CD14-positive monocyte (primary cell): ENCODE measurements around the gene RARRES1. TPM values are rescaled to one million over a fixed set of nuclear protein-coding genes. Genes with fewer than 3 reads are reported as not detected.

ENCODE experiments used
- DNase-seq, 3 donors: peaks; one replicate each; pipeline ENCODE4 v3.0.0-alpha.2; 2011 to 2022
- H2AFZ ChIP-seq: 2 replicates; pipeline ENCODE4 v1.6.0; 2012; ENCODE audit warnings: mild to moderate bottlenecking, low read depth, low read length, inconsistent platforms; ENCODE audit not compliant: insufficient read depth, poor library complexity, severe bottlenecking
- H3K27ac ChIP-seq, 2 donors: 1 replicate in 1 of 2; 2 replicates in 1 of 2; pipeline ENCODE4 v1.5.1; 2012 to 2013; ENCODE audit warnings: low read length in 2 of 2, control low read depth in 1 of 2, inconsistent platforms in 1 of 2, low read depth in 1 of 2, mild to moderate bottlenecking in 1 of 2
- H3K27me3 ChIP-seq, 2 donors: one replicate each; pipeline versions ENCODE4 v1.6.0 to v1.6.1; 2011 to 2013; ENCODE audit warnings: low read length in 2 of 2; ENCODE audit not compliant: control insufficient read depth in 2 of 2, insufficient read depth in 2 of 2
- H3K36me3 ChIP-seq, 2 donors: replicated peaks in 1 of 2; 1 replicate in 1 of 2; 2 replicates in 1 of 2; pipeline versions ENCODE4 v1.5.1 to v1.6.1; 2012 to 2013; ENCODE audit warnings: low read length in 2 of 2, control low read depth in 1 of 2, inconsistent platforms in 1 of 2, mild to moderate bottlenecking in 1 of 2; ENCODE audit not compliant: insufficient read depth in 2 of 2, control insufficient read depth in 1 of 2
- H3K4me1 ChIP-seq, 2 donors: 1 replicate in 1 of 2; 2 replicates in 1 of 2; pipeline versions ENCODE4 v1.5.1 to v1.6.1; 2012 to 2013; ENCODE audit warnings: low read length in 2 of 2, control low read depth in 1 of 2, inconsistent platforms in 1 of 2, mild to moderate bottlenecking in 1 of 2, moderate library complexity in 1 of 2; ENCODE audit not compliant: insufficient read depth in 2 of 2, control insufficient read depth in 1 of 2
- H3K4me2 ChIP-seq: replicated peaks from 2 replicates; pipeline ENCODE3; 2012; ENCODE audit warnings: low read length, moderate library complexity, mild to moderate bottlenecking; ENCODE audit not compliant: poor library complexity, severe bottlenecking; ENCODE audit errors: extremely low read depth
- H3K4me3 ChIP-seq, 3 experiments: fragments of 200-600 bp in 1 of 3; sonication (generic) in 1 of 3; replicated peaks in 1 of 3; 1 replicate in 2 of 3; 2 replicates in 1 of 3; pipeline ENCODE4 v1.5.1; 2011 to 2013; ENCODE audit warnings: low read length in 3 of 3, mild to moderate bottlenecking in 3 of 3, control low read depth in 2 of 3, low read depth in 2 of 3, inconsistent platforms in 1 of 3, moderate library complexity in 1 of 3
- H3K79me2 ChIP-seq: 2 replicates; pipeline ENCODE4 v1.6.0; 2012; ENCODE audit warnings: mild to moderate bottlenecking, control low read depth, inconsistent platforms, low read length, moderate library complexity; ENCODE audit not compliant: insufficient read depth
- H3K9ac ChIP-seq: 2 replicates; pipeline ENCODE4 v1.6.0; 2017; ENCODE audit warnings: low read length, mild to moderate bottlenecking; ENCODE audit not compliant: insufficient read depth, poor library complexity, severe bottlenecking
- H3K9me3 ChIP-seq, 2 donors: replicated peaks in 1 of 2; 1 replicate in 1 of 2; 2 replicates in 1 of 2; pipeline versions ENCODE4 v1.5.1 to v1.6.1; 2012 to 2013; ENCODE audit warnings: low read length in 2 of 2, control low read depth in 1 of 2; ENCODE audit not compliant: control insufficient read depth in 1 of 2, insufficient read depth in 1 of 2
- H4K20me1 ChIP-seq: 2 replicates; pipeline ENCODE4 v1.6.0; 2012; ENCODE audit warnings: mild to moderate bottlenecking, low read length, control low read depth, moderate library complexity; ENCODE audit not compliant: insufficient read depth
- H3K27ac Mint-ChIP-seq, 7 donors: one replicate each; pipeline ENCODE4 v1.8.0; 2020; ENCODE audit warnings: mild to moderate bottlenecking in 7 of 7, mixed read lengths in 7 of 7, moderate library complexity in 6 of 7, inconsistent platforms in 2 of 7
- H3K27me3 Mint-ChIP-seq, 3 donors: one replicate each; pipeline ENCODE4 v1.8.0; 2021 to 2022; ENCODE audit warnings: low read depth in 3 of 3, mild to moderate bottlenecking in 3 of 3, mixed read lengths in 3 of 3, moderate library complexity in 3 of 3, inconsistent platforms in 1 of 3
- H3K36me3 Mint-ChIP-seq, 2 donors: one replicate each; pipeline ENCODE4 v1.8.0; 2020; ENCODE audit warnings: mixed read lengths in 2 of 2, inconsistent platforms in 1 of 2, mild to moderate bottlenecking in 1 of 2
- H3K4me1 Mint-ChIP-seq: one replicate; pipeline ENCODE4 v1.8.0; 2020; ENCODE audit warnings: mild to moderate bottlenecking, mixed read lengths
- H3K4me3 Mint-ChIP-seq, 2 donors: one replicate each; pipeline ENCODE4 v1.8.0; 2020; ENCODE audit warnings: mild to moderate bottlenecking in 2 of 2, mixed read lengths in 2 of 2, moderate library complexity in 1 of 2
- H3K9me3 Mint-ChIP-seq, 7 donors: one replicate each; pipeline ENCODE4 v1.8.0; 2020 to 2022; ENCODE audit warnings: mixed read lengths in 7 of 7, mild to moderate bottlenecking in 6 of 7, moderate library complexity in 6 of 7, inconsistent platforms in 2 of 7
- WGBS: methylation state at CpG from one replicate; pipeline ENCODE4 v1.1.5; 2013; ENCODE audit warnings: missing lambda C conversion rate; ENCODE audit not compliant: insufficient coverage; 5-methylcytosine and 5-hydroxymethylcytosine counted together
- intact Hi-C, 2 donors: fragments of 100-400 bp; cut with micrococcal nuclease; formaldehyde crosslinking; loops; one replicate each; pipeline versions ENCODE4 v1.15.0 to v1.15.1; 2023
- polyA plus RNA-seq, 3 donors: library from polyadenylated mRNA; depleted of rRNA in 1 of 3; unstranded in 2 of 3; stranded (reverse) in 1 of 3; fragments of 300-500 nt in 2 of 3; fragments of >200 nt in 1 of 3; fragmentation: Illumina TruSeq in 2 of 3; gene quantifications; 1 replicate in 2 of 3; 2 replicates in 1 of 3; pipeline ENCODE4 v1.2.3, GENCODE V29; 2012 to 2021
- small RNA-seq: library from RNA; depleted of rRNA; stranded (forward); fragments of <200 nt; gene quantifications from one replicate; pipeline ENCODE3, GENCODE V24; 2012; ENCODE audit warnings: low read depth; ENCODE audit not compliant: insufficient read length
- TF ChIP-seq, protein P1 (sequence below): fragments of 200-600 bp; IDR thresholded peaks from one replicate; pipeline ENCODE4 v1.8.0; 2022; ENCODE audit warnings: antibody characterized with exemption, mild to moderate bottlenecking

RARRES1 gene
- polyA plus RNA-seq, 3 donors, result not detected

DNA sequence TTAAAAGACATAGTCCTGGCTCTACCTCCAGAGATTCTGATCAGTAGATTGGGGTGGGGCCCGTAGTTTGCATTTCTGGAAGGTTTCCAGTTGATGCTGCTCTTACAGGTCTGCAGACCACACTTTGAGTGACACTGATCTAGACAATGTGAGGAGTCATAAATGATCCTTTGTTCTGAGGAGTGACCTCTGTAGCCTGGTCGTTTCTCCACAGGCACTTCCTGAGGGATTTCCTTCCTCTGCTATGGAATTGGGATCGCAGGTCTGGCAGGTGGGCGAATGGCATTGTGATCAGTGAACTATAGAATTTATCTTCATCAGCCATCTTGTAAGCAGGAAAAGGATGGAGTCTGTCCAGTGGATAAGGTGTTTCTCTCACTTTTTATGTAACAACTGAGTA lies 82.5 kb downstream of the RARRES1 start:
- Histone ChIP-seq H3K4me1 (peaks cover 7 to 8% of the 10 kb centered on the region in 2 donors), H4K20me1 (no peaks in the 10 kb centered on the region), H3K27ac (no peak overlapping the region), H3K36me3 (peaks cover 74 to 86% of the 10 kb centered on the region in 2 donors), H3K9me3 (no peaks in the 10 kb centered on the region), H3K27me3 (no peaks in the 10 kb centered on the region), H3K79me2 (peaks cover 21% of the 10 kb centered on the region), H2AFZ (no peak overlapping the region), H3K4me3 (no peak overlapping the region), H3K4me2 (no peak overlapping the region), H3K9ac (no peak overlapping the region)
- WGBS, result 100% methylated on average over 1 of the region's 4 CpGs
- peaks cover 11% of the 10 kb centered on the region for H3K4me1 Mint-ChIP-seq
- no peak overlapping the region for H3K4me3 Mint-ChIP-seq
- peak overlapping the region in 1 of 7 donors; percentile 55 for H3K27ac Mint-ChIP-seq
- TF ChIP-seq, protein P1, sequence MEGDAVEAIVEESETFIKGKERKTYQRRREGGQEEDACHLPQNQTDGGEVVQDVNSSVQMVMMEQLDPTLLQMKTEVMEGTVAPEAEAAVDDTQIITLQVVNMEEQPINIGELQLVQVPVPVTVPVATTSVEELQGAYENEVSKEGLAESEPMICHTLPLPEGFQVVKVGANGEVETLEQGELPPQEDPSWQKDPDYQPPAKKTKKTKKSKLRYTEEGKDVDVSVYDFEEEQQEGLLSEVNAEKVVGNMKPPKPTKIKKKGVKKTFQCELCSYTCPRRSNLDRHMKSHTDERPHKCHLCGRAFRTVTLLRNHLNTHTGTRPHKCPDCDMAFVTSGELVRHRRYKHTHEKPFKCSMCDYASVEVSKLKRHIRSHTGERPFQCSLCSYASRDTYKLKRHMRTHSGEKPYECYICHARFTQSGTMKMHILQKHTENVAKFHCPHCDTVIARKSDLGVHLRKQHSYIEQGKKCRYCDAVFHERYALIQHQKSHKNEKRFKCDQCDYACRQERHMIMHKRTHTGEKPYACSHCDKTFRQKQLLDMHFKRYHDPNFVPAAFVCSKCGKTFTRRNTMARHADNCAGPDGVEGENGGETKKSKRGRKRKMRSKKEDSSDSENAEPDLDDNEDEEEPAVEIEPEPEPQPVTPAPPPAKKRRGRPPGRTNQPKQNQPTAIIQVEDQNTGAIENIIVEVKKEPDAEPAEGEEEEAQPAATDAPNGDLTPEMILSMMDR, result no peak
- no peaks in the 10 kb centered on the region for H3K9me3 Mint-ChIP-seq
- H3K36me3 Mint-ChIP-seq, result peaks cover 73 to 77% of the 10 kb centered on the region in 2 donors
- intact Hi-C loops, result no loop called here
- no peaks in the 10 kb centered on the region for H3K27me3 Mint-ChIP-seq
- no peak for DNase-seq

Small RNA genes within 50 kb of the gene (small RNA-seq; reads per million reads assigned to genes)
- gene AC080013.6, result not detected

Other genes starting within 250 kb of the RARRES1 start
- gene MLF1, start 161.3 kb downstream of the RARRES1 start, polyA plus RNA-seq, result under 1 TPM; 0.17 to 0.43 (median 0.41) TPM
- 10 to 100 TPM; 11.2 to 21.3 (median 18.5) TPM for gene GFM1, start 87.9 kb downstream of the RARRES1 start, polyA plus RNA-seq
- 10 to 100 TPM in 1 of 3 donors, 1 to 10 TPM in 2; 2.6 to 10.0 (median 7.6) TPM for gene LXN, start 59.8 kb downstream of the RARRES1 start, polyA plus RNA-seq
- gene MFSD1, start 69.6 kb upstream of the RARRES1 start, polyA plus RNA-seq, result 100 to 1,000 TPM; 110 to 262 (median 225) TPM